NCI-H345 treated with DMSO at 0.1 percent for 48 hours (cell line): ENCODE results near the gene KBTBD12.
"Not testable (repeated sequence)": the region's sequence is repeated elsewhere in the genome, so short reads cannot be mapped to it uniquely, and the experiment has no call there.

Experiments used
- DNase-seq: peaks from one replicate; lab custom pipeline; 2025; ENCODE audit not compliant: unreplicated experiment; lab: John Stamatoyannopoulos, UW

Gene KBTBD12

GRCh38 chr3:127903611-127904375 lies 11.2 kb upstream of the KBTBD12 start:
- no peak for DNase-seq

DNA sequence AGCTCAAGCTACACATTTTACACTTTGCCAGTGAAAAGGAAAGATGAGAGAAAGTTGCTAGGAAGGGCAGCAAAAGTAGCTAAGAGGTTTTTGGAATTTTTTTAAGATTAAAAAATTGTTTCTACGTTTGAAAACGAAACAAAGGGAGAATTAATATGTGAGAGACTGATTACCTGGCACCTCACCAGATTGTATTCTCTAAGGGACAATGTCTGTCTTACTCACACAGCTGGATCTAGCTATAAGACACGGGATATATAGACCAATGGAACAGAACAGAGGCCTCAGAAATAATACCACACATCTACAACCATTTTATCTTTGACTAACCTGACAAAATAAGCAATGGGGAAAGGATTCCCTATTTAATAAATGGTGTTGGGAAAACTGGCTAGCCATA lies 9.5 kb upstream of the KBTBD12 start:
- DNase-seq: no peak

DNA sequence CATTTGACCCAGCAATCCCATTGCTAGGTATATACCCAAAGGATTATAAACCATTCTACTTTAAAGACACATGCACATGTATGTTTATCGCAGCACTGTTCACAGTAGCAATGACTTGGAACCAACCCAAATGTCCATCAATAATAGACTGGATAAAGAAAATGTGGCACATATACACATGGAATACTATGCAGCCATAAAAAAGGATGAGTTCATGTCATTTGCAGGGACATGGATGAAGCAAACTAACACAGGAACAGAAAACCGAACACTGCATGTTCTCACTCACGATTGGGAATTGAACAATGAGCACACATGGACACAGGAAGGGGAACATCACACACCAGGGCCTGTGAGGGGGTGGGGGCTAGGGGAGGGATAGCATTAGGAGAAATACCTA lies 8.4 kb upstream of the KBTBD12 start:
- not testable (repeated sequence) for DNase-seq

GRCh38 chr3:127908202-127908601 lies 6.8 kb upstream of the KBTBD12 start:
- no peak for DNase-seq

- DNase-seq: no peak
These were observed 6.1 kb upstream of the KBTBD12 start for GRCh38 chr3:127908951-127909350.

DNA sequence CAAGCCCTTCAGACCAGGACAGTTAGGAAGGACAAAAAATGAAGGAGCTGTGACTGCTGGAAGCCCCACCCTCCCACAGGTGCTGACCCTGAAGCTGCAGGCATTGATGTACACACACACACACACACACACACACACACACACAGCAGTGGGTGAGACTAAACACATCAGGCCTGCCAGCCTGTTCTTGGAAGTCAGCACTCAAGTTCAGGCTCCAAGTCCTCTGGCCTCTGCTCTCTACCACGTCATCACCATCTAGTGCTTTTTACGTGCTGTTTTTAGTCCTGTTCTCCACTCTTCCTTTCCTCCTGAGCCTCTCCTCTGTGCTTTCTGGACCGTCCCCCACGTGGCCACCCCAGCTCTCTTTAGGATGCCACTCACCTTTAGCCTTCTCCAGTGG lies 5.4 kb upstream of the KBTBD12 start:
- DNase-seq: no peak

GRCh38 chr3:127911421-127911931 lies 3.6 kb upstream of the KBTBD12 start:
- DNase-seq: no peak

DNA sequence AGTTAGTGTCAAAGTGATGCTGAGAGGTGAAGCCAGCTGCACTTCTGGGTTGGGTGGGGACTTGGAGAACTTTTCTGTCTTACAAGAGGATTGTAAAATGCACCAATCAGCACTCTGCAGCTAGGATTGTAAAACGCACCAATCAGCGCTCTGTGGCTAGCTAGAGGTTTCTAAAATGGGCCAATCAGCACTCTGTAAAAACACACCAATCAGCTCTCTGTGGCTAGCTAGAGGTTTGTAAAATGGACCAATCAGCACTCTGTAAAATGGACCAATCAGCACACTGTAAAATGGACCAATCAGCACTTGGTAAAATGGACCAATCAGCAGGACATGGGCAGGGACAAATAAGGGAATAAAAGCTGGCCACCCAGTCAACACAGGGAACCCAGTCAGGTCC lies 1.2 kb upstream of the KBTBD12 start:
- not testable (repeated sequence) for DNase-seq

GRCh38 chr3:127914584-127914983 lies 448 bp upstream of the KBTBD12 start:
- DNase-seq: no peak

DNA sequence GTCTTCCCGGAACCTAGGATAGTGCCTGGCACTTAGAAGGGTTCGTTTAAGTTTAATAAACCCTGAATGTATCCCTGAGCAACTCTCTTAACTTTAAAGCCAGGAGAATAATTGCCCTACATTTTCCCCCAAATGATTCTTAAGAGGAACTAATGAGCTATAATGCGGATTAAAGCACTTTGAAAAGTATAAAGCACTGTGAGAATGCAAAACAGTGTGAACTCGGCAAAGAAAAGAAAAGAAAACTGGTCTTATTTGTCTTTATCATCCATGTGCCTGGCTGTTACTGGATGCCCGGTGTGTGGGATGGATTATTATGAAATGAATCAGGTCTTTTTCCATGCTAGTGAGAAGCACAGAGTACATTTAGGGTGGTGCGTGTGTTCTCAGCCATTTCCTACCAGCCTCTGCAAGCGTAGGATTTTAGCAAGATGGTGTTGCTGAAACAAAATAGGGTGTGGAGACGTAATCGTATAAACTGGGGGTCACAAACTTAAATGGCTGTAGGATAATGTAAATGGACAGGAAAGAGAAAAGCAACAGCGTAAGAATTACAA lies 983 bp downstream of the KBTBD12 start:
- no peak for DNase-seq

GRCh38 chr3:127920738-127921137 lies 5.7 kb downstream of the KBTBD12 start:
- DNase-seq: no peak

- no peak for DNase-seq
These were observed 8.6 kb downstream of the KBTBD12 start for GRCh38 chr3:127923611-127924010.

DNA sequence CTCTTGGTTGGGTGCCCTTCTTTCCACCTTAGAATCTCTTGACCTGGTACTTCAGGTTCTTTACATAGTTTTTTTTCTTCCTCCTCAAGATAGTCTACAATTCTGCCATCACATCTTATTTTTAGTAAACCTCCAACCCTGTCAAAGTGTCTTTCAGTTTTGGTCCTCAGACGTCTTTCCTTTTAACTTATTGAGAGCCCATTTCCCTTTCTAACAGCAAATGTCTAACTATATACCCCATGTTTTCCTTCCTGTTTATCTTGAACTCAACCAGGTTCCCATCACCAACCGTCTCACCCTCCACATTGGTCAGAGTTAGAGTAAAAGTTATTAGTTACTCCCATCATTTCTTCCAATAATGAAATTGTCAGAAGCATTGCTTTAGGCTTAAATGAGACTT lies 10.4 kb downstream of the KBTBD12 start:
- no peak for DNase-seq

DNA sequence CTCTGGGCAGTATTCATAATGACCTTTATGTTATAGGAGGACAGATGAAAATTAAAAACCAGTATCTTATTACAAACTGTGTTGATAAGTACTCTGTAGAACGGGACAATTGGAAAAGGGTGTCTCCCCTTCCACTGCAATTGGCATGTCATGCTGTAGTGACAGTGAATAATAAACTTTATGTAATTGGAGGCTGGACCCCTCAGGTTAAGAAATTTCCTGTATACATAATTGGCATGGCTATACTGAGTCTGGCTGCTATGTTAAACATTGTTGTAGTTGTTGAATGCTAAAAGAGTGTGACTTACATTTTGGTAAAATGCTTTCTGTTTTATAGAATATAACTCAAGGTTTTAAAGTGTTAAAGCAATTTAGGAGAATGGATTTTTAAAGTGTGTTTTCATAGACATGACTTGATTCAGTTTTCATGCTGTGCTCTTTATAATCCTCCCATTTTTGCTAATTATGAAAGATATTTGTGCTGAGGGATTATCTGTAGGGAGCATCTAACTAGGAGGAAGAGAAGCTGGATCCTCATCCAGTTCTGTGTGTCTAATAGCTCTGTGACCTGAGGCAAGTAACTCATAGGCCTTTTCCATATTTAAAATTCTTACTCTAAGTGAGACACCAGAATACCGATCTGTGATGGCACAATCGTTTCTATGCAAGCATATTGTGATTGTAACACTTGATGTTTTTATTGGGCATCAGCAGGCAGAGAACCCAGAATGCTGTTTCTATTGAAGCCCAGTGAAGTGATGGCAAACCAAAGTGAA lies 13.0 kb downstream of the KBTBD12 start:
- no peak for DNase-seq

- no peak for DNase-seq
These were observed 14.9 kb downstream of the KBTBD12 start for GRCh38 chr3:127929818-127930413.

- no peak for DNase-seq
These were observed 18.4 kb downstream of the KBTBD12 start for GRCh38 chr3:127933396-127933795.

DNA sequence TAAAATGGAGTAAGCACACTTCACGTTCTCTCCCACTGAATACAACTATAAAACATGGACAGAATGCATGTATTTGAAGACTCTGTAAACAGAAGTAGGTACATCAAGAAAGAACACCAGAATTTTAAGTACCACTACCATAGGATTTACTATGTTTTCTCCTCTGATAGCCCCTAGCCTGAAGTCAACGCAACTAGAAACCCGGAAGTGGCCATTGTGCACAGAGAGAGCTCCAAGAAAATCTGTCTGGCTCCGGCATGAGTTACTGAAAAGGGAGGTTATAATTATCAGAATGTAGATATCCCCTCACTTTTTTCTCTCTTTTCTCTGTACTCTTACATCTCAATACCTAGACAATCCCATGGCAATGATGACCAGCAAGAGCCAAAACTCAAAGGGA lies 23.8 kb downstream of the KBTBD12 start:
- no peak for DNase-seq

- no peak for DNase-seq
These were observed 25.1 kb downstream of the KBTBD12 start for GRCh38 chr3:127940116-127940515.

- DNase-seq: no peak
These were observed 27.6 kb downstream of the KBTBD12 start for GRCh38 chr3:127942613-127943012.

- DNase-seq: no peak
These were observed 33.2 kb downstream of the KBTBD12 start for GRCh38 chr3:127948211-127948610.

DNA sequence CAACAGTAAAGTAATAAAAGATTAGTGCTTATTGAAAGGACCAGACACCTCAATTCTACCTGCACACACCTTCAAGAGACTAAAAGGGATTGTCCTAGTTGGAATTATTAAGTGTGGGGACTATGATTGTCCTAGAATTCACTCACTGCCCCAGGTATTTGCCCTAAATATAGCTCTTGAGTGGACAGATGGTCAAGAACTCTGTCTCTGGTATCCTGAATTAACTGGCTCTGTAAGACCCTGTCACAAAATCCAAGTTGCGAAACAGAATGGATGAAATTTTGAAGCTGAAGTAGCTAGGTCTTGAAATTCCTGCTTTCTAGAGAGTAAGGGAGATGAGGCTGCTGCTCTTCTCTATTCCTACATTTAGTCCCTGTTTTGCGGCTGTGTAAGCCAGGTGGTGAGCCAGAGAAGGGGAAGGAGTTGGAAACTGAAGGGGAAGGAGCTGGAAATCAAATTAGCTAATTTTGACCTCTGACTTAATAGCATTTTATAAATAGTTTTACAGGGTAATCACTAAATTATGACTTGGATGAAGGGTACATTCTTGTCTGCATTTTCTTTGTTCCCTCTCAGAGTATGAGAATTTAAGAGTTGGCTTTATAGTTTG lies 34.5 kb downstream of the KBTBD12 start:
- DNase-seq: no peak
